GM18858 (cell line): ENCODE measurements around the gene CNOT11.
"Not testable (repeated sequence)": the region's sequence is repeated elsewhere in the genome, so short reads cannot be mapped to it uniquely, and the experiment has no call there.

Experiments
- ATAC-seq: cut with Tn5 transposase; IDR thresholded peaks from one replicate; pipeline ENCODE4 v1.9.1; 2021; ENCODE audit not compliant: unreplicated experiment

Gene CNOT11

GRCh38 chr2:101307950-101308431, 55.3 kb downstream of the CNOT11 start:
- ATAC-seq: peak; percentile 0

GRCh38 chr2:101308432-101309210, 55.9 kb downstream of the CNOT11 start, which contains the start of gene RNF149:
RNF149 (minus strand) TSS chr2:101308701; CDS start chr2:101308588, 113 bp downstream.
- ATAC-seq: peak; percentile 38

GRCh38 chr2:101310090-101310833, 57.6 kb downstream of the CNOT11 start:
- no peak for ATAC-seq

GRCh38 chr2:101310834-101311695, 58.4 kb downstream of the CNOT11 start:
- no peak for ATAC-seq

- ATAC-seq: no peak
Measured at GRCh38 chr2:101311696-101312017, 59.0 kb downstream of the CNOT11 start.

- ATAC-seq: not testable (repeated sequence)
Measured at GRCh38 chr2:101316568-101316967, 63.9 kb downstream of the CNOT11 start.
